Measurements from ENCODE around the gene CACNA1G. TPM values are rescaled to one million over a fixed set of nuclear protein-coding genes. Genes with fewer than 3 reads are reported as not detected.

Gene CACNA1G
- total and polyA plus RNA-seq, 9 of the 15 experiments (the other 6 are each of a cell fraction or from before 2014, with no cell fraction given): 0.01 TPM; not detected in 8

DNA sequence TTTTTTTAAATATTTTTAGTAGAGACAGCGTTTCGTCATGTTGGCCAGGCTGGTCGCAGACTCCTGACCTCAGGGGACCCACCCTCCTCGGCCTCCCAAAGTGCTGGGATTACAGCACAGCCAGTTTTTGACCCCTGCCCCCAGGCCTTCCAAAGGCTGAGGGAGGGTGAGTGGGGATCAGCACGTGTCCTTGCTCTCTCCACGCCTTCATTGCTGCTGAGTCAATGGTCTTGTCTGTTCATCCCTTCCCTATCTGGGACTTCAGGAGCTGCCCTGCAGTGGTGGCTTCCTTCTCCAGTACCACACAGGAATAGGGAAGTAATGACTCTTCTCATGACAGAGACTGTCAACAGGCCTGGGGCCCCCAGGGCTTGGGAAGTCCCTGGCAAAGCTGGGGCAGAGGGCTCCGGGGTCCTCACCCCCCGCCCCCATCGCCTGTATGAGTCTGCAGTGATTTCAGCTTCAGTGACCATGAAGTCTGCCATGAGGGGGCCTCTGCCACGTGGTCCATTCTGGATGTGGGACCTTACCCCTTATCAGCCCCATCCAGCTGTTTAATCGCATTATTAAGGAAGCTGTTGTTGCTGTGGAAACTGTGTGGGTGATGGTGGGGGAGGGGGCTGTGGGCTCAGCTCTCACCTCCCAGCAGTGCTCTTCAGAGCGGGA lies 80.3 kb downstream of the CACNA1G start (continued):
- TF ChIP-seq, protein P1, sequence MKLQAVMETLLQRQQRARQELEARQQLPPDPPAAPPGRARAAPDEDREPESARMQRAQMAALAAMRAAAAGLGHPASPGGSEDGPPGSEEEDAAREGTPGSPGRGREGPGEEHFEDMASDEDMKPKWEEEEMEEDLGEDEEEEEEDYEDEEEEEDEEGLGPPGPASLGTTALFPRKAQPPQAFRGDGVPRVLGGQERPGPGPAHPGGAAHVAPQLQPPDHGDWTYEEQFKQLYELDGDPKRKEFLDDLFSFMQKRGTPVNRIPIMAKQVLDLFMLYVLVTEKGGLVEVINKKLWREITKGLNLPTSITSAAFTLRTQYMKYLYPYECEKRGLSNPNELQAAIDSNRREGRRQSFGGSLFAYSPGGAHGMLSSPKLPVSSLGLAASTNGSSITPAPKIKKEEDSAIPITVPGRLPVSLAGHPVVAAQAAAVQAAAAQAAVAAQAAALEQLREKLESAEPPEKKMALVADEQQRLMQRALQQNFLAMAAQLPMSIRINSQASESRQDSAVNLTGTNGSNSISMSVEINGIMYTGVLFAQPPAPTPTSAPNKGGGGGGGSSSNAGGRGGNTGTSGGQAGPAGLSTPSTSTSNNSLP (IDR thresholded peaks at IDR 0.05; ENCODE audit: borderline replicate concordance, low read depth, low read length): peak; percentile 64; the same call in 1 of the 2 replicates
- TF ChIP-seq KAT2B (IDR thresholded peaks at IDR 0.05; ENCODE audit: low read depth, low read length): no peak
- no peak for TF ChIP-seq ESRRA (IDR thresholded peaks at IDR 0.05; ENCODE audit: borderline replicate concordance, low read depth)
- TF ChIP-seq CHD4 (IDR thresholded peaks at IDR 0.05; ENCODE audit: insufficient read depth, insufficient replicate concordance, low read depth, low read length, poor library complexity, severe bottlenecking): no peak
- no peak for TF ChIP-seq KHSRP (IDR thresholded peaks at IDR 0.05)
- no peak for TF ChIP-seq ZNF212 (CRISPR knock-in tag; IDR thresholded peaks at IDR 0.05)
- TF ChIP-seq SP2 (IDR thresholded peaks at IDR 0.05; ENCODE audit: extremely low read depth, low read depth, low read length, poor library complexity, severe bottlenecking): no peak
- TF ChIP-seq HMGN3 (IDR thresholded peaks at IDR 0.05; ENCODE audit: borderline replicate concordance, extremely low read depth, insufficient read length, low read depth, low read length): no peak
- TF ChIP-seq ZNF263 (CRISPR knock-in tag; IDR thresholded peaks at IDR 0.05; ENCODE audit: borderline replicate concordance): no peak
- TF ChIP-seq ZNF354B (CRISPR knock-in tag; IDR thresholded peaks at IDR 0.05): no peak
- TF ChIP-seq EP400 (IDR thresholded peaks at IDR 0.05): no peak; the same call in 1 of the 2 replicates
- no peak for TF ChIP-seq ZNF239 (CRISPR knock-in tag; IDR thresholded peaks at IDR 0.05)
- TF ChIP-seq NCOR1 (IDR thresholded peaks at IDR 0.05): peak; percentile 26; the same call in 1 of the 2 replicates
- no peak for TF ChIP-seq IFI16 (CRISPR knock-in tag; IDR thresholded peaks at IDR 0.05)
- TF ChIP-seq CC2D1A (IDR thresholded peaks at IDR 0.05): no peak
- TF ChIP-seq ZNF445 (CRISPR knock-in tag; IDR thresholded peaks at IDR 0.05; ENCODE audit: low read depth): no peak
- TF ChIP-seq EHMT2 (IDR thresholded peaks at IDR 0.05): no peak
- TF ChIP-seq, protein P2, sequence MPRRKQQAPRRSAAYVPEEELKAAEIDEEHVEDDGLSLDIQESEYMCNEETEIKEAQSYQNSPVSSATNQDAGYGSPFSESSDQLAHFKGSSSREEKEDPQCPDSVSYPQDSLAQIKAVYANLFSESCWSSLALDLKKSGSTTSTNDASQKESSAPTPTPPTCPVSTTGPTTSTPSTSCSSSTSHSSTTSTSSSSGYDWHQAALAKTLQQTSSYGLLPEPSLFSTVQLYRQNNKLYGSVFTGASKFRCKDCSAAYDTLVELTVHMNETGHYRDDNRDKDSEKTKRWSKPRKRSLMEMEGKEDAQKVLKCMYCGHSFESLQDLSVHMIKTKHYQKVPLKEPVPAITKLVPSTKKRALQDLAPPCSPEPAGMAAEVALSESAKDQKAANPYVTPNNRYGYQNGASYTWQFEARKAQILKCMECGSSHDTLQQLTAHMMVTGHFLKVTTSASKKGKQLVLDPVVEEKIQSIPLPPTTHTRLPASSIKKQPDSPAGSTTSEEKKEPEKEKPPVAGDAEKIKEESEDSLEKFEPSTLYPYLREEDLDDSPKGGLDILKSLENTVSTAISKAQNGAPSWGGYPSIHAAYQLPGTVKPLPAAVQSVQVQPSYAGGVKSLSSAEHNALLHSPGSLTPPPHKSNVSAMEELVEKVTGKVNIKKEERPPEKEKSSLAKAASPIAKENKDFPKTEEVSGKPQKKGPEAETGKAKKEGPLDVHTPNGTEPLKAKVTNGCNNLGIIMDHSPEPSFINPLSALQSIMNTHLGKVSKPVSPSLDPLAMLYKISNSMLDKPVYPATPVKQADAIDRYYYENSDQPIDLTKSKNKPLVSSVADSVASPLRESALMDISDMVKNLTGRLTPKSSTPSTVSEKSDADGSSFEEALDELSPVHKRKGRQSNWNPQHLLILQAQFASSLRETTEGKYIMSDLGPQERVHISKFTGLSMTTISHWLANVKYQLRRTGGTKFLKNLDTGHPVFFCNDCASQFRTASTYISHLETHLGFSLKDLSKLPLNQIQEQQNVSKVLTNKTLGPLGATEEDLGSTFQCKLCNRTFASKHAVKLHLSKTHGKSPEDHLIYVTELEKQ (CRISPR knock-in tag; IDR thresholded peaks at IDR 0.05): no peak
- no peak for TF ChIP-seq RBM22 (IDR thresholded peaks at IDR 0.05; ENCODE audit: low read depth, low read length, poor library complexity, severe bottlenecking)
- no peak for TF ChIP-seq CSDE1 (IDR thresholded peaks at IDR 0.05)
- TF ChIP-seq SRSF9 (IDR thresholded peaks at IDR 0.05; ENCODE audit: borderline replicate concordance, low read depth, low read length): no peak
- TF ChIP-seq TEAD2 (tag; IDR thresholded peaks at IDR 0.05): no peak
- no peak for TF ChIP-seq ELF4 (CRISPR knock-in tag; IDR thresholded peaks at IDR 0.05)
- no peak for TF ChIP-seq MAFK (IDR thresholded peaks at IDR 0.05; ENCODE audit: low read length)
- TF ChIP-seq POLR2G (IDR thresholded peaks at IDR 0.05; ENCODE audit: low read depth, low read length): no peak
- TF ChIP-seq KDM1A (IDR thresholded peaks at IDR 0.05): peak; percentile 89 to 91
